Heart left ventricle (tissue), 16 donors: ENCODE results near the gene COL27A1. TPM values are rescaled to one million over a fixed set of nuclear protein-coding genes. Genes with fewer than 3 reads are reported as not detected.

Experiments used
- ATAC-seq, 4 donors: fragments of 200-7000 bp; cut with Tn5 transposase; one replicate each; pipeline ENCODE4 v1.9.1; 2020 to 2022; ENCODE audit warnings: moderate library complexity in 4 of 4, mild to moderate bottlenecking in 3 of 4, moderate number of reproducible peaks in 1 of 4
- DNase-seq, 5 donors: peaks; one replicate each; pipeline ENCODE4 v3.0.0-alpha.2; 2020
- H3K27ac ChIP-seq, 12 donors: fragments of 200-600 bp; sonication (generic) in 4 of 12; one replicate each; pipeline versions ENCODE4 v1.5.0 to v1.8.0; 2016 to 2022; ENCODE audit warnings: mild to moderate bottlenecking in 2 of 12
- H3K27me3 ChIP-seq, 9 donors: fragments of 200-600 bp; sonication (generic) in 2 of 9; one replicate each; pipeline versions ENCODE4 v1.5.1 to v1.8.0; 2016 to 2022; ENCODE audit warnings: mild to moderate bottlenecking in 3 of 9
- H3K36me3 ChIP-seq, 9 donors: fragments of 200-600 bp; sonication (generic) in 2 of 9; one replicate each; pipeline versions ENCODE4 v1.5.0 to v1.8.0; 2018 to 2022; ENCODE audit warnings: mild to moderate bottlenecking in 2 of 9
- H3K4me1 ChIP-seq, 12 donors: fragments of 200-600 bp; sonication (generic) in 4 of 12; one replicate each; pipeline versions ENCODE4 v1.5.0 to v1.8.0; 2016 to 2022; ENCODE audit warnings: mild to moderate bottlenecking in 3 of 12
- H3K4me3 ChIP-seq, 12 donors: fragments of 200-600 bp; sonication (generic) in 4 of 12; one replicate each; pipeline versions ENCODE4 v1.5.0 to v1.8.0; 2017 to 2022; ENCODE audit warnings: mild to moderate bottlenecking in 9 of 12, moderate library complexity in 4 of 12
- H3K9me3 ChIP-seq, 12 donors: fragments of 200-600 bp; sonication (generic) in 4 of 12; one replicate each; pipeline versions ENCODE4 v1.5.0 to v1.8.0; 2016 to 2022; ENCODE audit warnings: mild to moderate bottlenecking in 1 of 12
- CTCF ChIP-seq, 12 donors: fragments of 200-600 bp; sonication (generic) in 4 of 12; IDR thresholded peaks; one replicate each; pipeline versions ENCODE4 v1.5.0 to v1.8.0; 2018 to 2022; ENCODE audit warnings: antibody characterized with exemption in 12 of 12, mild to moderate bottlenecking in 5 of 12
- POLR2A ChIP-seq, 2 donors: fragments of 450-650 bp; IDR thresholded peaks; one replicate each; pipeline ENCODE4 v1.6.1; 2017; ENCODE audit warnings: antibody characterized with exemption in 2 of 2, mild to moderate bottlenecking in 2 of 2, moderate library complexity in 2 of 2
- WGBS, 4 donors: extraction: QIAGEN DNeasy Blood & Tissue Kit in 2 of 4; methylation state at CpG; one replicate each; pipeline versions ENCODE4 v1.1.5 to v1.1.7; 2013 to 2018; 5-methylcytosine and 5-hydroxymethylcytosine counted together
- intact Hi-C, 10 donors: fragments of 100-400 bp; cut with DNase I; formaldehyde crosslinking; loops; one replicate each; pipeline versions ENCODE4 v1.11.1 to v1.14.2; 2022
- polyA plus RNA-seq, 2 donors: library from polyadenylated mRNA; stranded (reverse); fragments of 200-250 nt; gene quantifications; one replicate each; pipeline ENCODE4 v1.2.3, GENCODE V29; 2013
- total RNA-seq, 9 donors: library from RNA; depleted of rRNA in 2 of 9; stranded (reverse); fragments of >200 nt in 2 of 9; fragmentation: NEBNext Ultra II Directional in 3 of 9; extraction: Animal tissue kit (Norgen Biotek cat#: 25700) in 3 of 9; gene quantifications; one replicate each; pipeline versions ENCODE4 v1.1.0 to v1.2.4, GENCODE V29; 2016 to 2023
- donor health status: ischemic (EF 13 %, LVEDD 7.1; RV severe dilation, severe dysfunction).
- donor health status: healthy with polysubstance abuse.
- donor health status: DM: no; HTN: yes; CAD: no.
- donor health status: DM: no; HTN: no; CAD: no.
- donor health status: ischemic (EF 25% LVEDD 6.9; RV normal size, moderate dysfunction).
- donor health status: ischemic (EF 25% LVEDD 5.7; RV mildly dilated, moderate dysfunction).
- donor health status: healthy.
- donor health status: DM: yes; HTN: yes; CAD: no.
- donor health status: ischemic (EF 35%, LVEDD 5.7; RV mildly dilated, moderate dysfunction).
- donor health status: nonischemic (EF 11% LVEDD 7.7; RV severe dilation, severe dysfunction).
- donor health status: DM: yes; HTN: yes; CAD: no.
- donor health status: PGD.
- donor health status: ischemic (EF 29% LVEDD 5.4; RV normal size, mild dysfunction).
- donor health status: nonischemic (EF 23%, LVEDD 6.1; RV moderate dilation, normal function).

Gene COL27A1
- total and polyA plus RNA-seq, 11 donors = 2.3 to 14.2 (median 5.2) TPM

- Histone ChIP-seq H3K4me3 (no peak overlapping the region), H3K36me3 (no peaks in the 10 kb centered on the region), H3K27me3 (no peaks in the 10 kb centered on the region), H3K4me1 (peaks cover 0 to 8% (median 0%) of the 10 kb centered on the region in 12 donors), H3K9me3 (no peaks in the 10 kb centered on the region), H3K27ac (no peak overlapping the region)
- intact Hi-C loops = loop anchor here in 3 of 10 donors (2.0 to 10.0 kb wide), 4 partner anchors 105 to 155 kb away; partner anchors contain the start of gene COL27A1 (in 3 of the 3)
- WGBS, 4 donors = 58 to 78% (median 69%) methylated on average over 9 of the region's 9 CpGs
- ATAC-seq (peak in 3 of 4 donors; percentile 7 to 64 (median 59)), DNase-seq (peak in 1 of 5 donors; percentile 49)
- no peak for TF ChIP-seq POLR2A (IDR thresholded peaks at IDR 0.05)
Measured at GRCh38 chr9:114261987-114262386, 106.7 kb downstream of the COL27A1 start.

GRCh38 chr9:114263853-114264510, 108.6 kb downstream of the COL27A1 start:
- Histone ChIP-seq H3K27me3 (no peaks in the 10 kb centered on the region), H3K36me3 (no peaks in the 10 kb centered on the region), H3K4me3 (no peak overlapping the region), H3K27ac (no peak overlapping the region), H3K9me3 (no peaks in the 10 kb centered on the region), H3K4me1 (peaks cover 0 to 8% (median 0%) of the 10 kb centered on the region in 12 donors)
- intact Hi-C loops = loop anchor here in 4 of 10 donors (1.0 to 10.0 kb wide), 5 partner anchors 107 to 157 kb away; partner anchors contain the start of gene COL27A1 (in 4 of the 4)
- TF ChIP-seq CTCF (IDR thresholded peaks at IDR 0.05) (peak in 7 of 12 donors; percentile 13 to 51 (median 32)), POLR2A (IDR thresholded peaks at IDR 0.05) (no peak)
- DNase-seq = no peak
- 55 to 90% (median 63%) methylated on average over 20 to 21 of the region's 21 CpGs for WGBS, 4 donors
- peak in 3 of 4 donors; percentile 25 to 47 (median 44) for ATAC-seq

GRCh38 chr9:114264806-114265550, 109.6 kb downstream of the COL27A1 start:
- intact Hi-C loops = loop anchor here in 3 of 10 donors (1.0 to 10.0 kb wide), 4 partner anchors 108 to 158 kb away; partner anchors contain the start of gene COL27A1 (in 3 of the 3)
- Histone ChIP-seq H3K4me1 (peaks cover 0 to 8% (median 0%) of the 10 kb centered on the region in 12 donors), H3K27ac (no peak overlapping the region), H3K36me3 (no peaks in the 10 kb centered on the region), H3K9me3 (no peaks in the 10 kb centered on the region), H3K4me3 (no peak overlapping the region), H3K27me3 (no peaks in the 10 kb centered on the region)
- DNase-seq (no peak), ATAC-seq (no peak)
- TF ChIP-seq POLR2A (IDR thresholded peaks at IDR 0.05) (no peak), CTCF (IDR thresholded peaks at IDR 0.05) (no peak)
- 87 to 91% (median 90%) methylated on average over 14 to 15 of the region's 15 CpGs for WGBS, 4 donors

GRCh38 chr9:114266969-114267368, 111.6 kb downstream of the COL27A1 start:
- Histone ChIP-seq H3K36me3 (no peaks in the 10 kb centered on the region), H3K27me3 (no peaks in the 10 kb centered on the region), H3K4me3 (no peak overlapping the region), H3K27ac (no peak overlapping the region), H3K4me1 (peaks cover 0 to 2% (median 0%) of the 10 kb centered on the region in 12 donors), H3K9me3 (no peaks in the 10 kb centered on the region)
- intact Hi-C loops = loop anchor here in 1 of 10 donors (10.0 kb wide), 1 partner anchor 112 kb away; the partner anchor contains the start of gene COL27A1
- ATAC-seq (no peak), DNase-seq (no peak)
- 88 to 91% (median 89%) methylated on average over 5 to 6 of the region's 6 CpGs for WGBS, 4 donors
- TF ChIP-seq CTCF (IDR thresholded peaks at IDR 0.05) (no peak), POLR2A (IDR thresholded peaks at IDR 0.05) (no peak)
